H1 (cell line): Measurements from ENCODE around the gene SERTAD2. TPM values are rescaled to one million over a fixed set of nuclear protein-coding genes. Genes with fewer than 3 reads are reported as not detected.

ENCODE experiments used
- ASH2L ChIP-seq: fragments of 200-600, 300-600 bp; sonication (generic); IDR thresholded peaks from one replicate; pipeline ENCODE4 v1.7.1; 2017; ENCODE audit warnings: low read length
- ATF2 ChIP-seq: IDR thresholded peaks from 2 replicates; pipeline ENCODE4 v1.6.1; 2012; ENCODE audit warnings: low read length, inconsistent platforms
- ATF3 ChIP-seq: IDR thresholded peaks from 2 replicates; pipeline ENCODE4 v1.6.1; 2011; ENCODE audit warnings: low read depth, mild to moderate bottlenecking, low read length; ENCODE audit not compliant: insufficient read depth
- BRCA1 ChIP-seq: IDR thresholded peaks from 2 replicates; pipeline ENCODE4 v1.6.1; 2012; ENCODE audit warnings: low read depth, low read length, improper control_type of control experiment
- CTCF ChIP-seq, 3 experiments: IDR thresholded peaks; 1 replicate in 2 of 3; 2 replicates in 1 of 3; pipeline versions ENCODE4 v1.5.1 to v1.6.1; 2011; ENCODE audit warnings: low read length in 3 of 3, mild to moderate bottlenecking in 3 of 3, inconsistent platforms in 2 of 3, low read depth in 1 of 3, moderate library complexity in 1 of 3; ENCODE audit not compliant: insufficient read depth in 1 of 3; ENCODE audit errors: control extremely low read depth in 1 of 3
- JUN ChIP-seq: IDR thresholded peaks from 2 replicates; pipeline ENCODE4 v1.6.1; 2011; ENCODE audit warnings: low read depth, mild to moderate bottlenecking, improper control_type of control experiment, low read length
- JUND ChIP-seq: IDR thresholded peaks from 2 replicates; pipeline ENCODE4 v1.6.1; 2011; ENCODE audit warnings: mild to moderate bottlenecking, improper control_type of control experiment, low read length
- KDM1A ChIP-seq: fragments of 200-600, 300-600 bp; sonication (generic); IDR thresholded peaks from 2 replicates; pipeline ENCODE4 v1.7.1; 2016; ENCODE audit warnings: mild to moderate bottlenecking, low read length, borderline replicate concordance
- KDM5A ChIP-seq: fragments of 200-600 bp; IDR thresholded peaks from 2 replicates; pipeline ENCODE4 v1.7.1; 2012; ENCODE audit warnings: mild to moderate bottlenecking, low read length, inconsistent platforms, mixed read lengths
- MAFK ChIP-seq: IDR thresholded peaks from 2 replicates; pipeline ENCODE4 v1.6.1; 2012; ENCODE audit warnings: low read depth, mild to moderate bottlenecking, improper control_type of control experiment, low read length
- POU5F1 ChIP-seq: IDR thresholded peaks from 2 replicates; pipeline ENCODE4 v1.6.1; 2011; ENCODE audit warnings: low read depth, mild to moderate bottlenecking, low read length, moderate library complexity
- RFX5 ChIP-seq: IDR thresholded peaks from 2 replicates; pipeline ENCODE4 v1.6.1; 2011; ENCODE audit warnings: low read depth, low read length, improper control_type of control experiment, borderline replicate concordance
- RNF2 ChIP-seq: fragments of 200-900, 300-1000 bp; sonication (generic); IDR thresholded peaks from 2 replicates; pipeline ENCODE4 v1.7.1; 2016; ENCODE audit warnings: borderline replicate concordance, low read depth, mild to moderate bottlenecking, antibody characterized with exemption, low read length; ENCODE audit not compliant: poor library complexity, severe bottlenecking; ENCODE audit errors: missing control alignments
- SIN3A ChIP-seq, 2 experiments: IDR thresholded peaks in 1 of 2; conservative IDR thresholded peaks in 1 of 2; 2 replicates each; pipeline ENCODE4 v1.6.1; 2011 to 2012; ENCODE audit warnings: low read length in 2 of 2, improper control_type of control experiment in 1 of 2, low read depth in 1 of 2, mild to moderate bottlenecking in 1 of 2
- SP1 ChIP-seq: IDR thresholded peaks from 2 replicates; pipeline ENCODE4 v1.6.1; 2011; ENCODE audit warnings: low read depth, low read length
- SUZ12 ChIP-seq: fragments of 200-600 bp; sonication (generic); IDR thresholded peaks from 2 replicates; pipeline ENCODE4 v1.6.1; 2012; ENCODE audit warnings: mild to moderate bottlenecking, inconsistent platforms, low read length, moderate library complexity, mixed read lengths
- YY1 ChIP-seq: IDR thresholded peaks from 2 replicates; pipeline ENCODE4 v1.6.1; 2011; ENCODE audit warnings: low read depth, mild to moderate bottlenecking, low read length
- ZNF274 ChIP-seq: IDR thresholded peaks from 2 replicates; pipeline ENCODE4 v1.7.0; 2012; ENCODE audit warnings: low read length, borderline replicate concordance; ENCODE audit errors: extremely low read depth
- polyA plus RNA-seq, 7 experiments: library from polyadenylated mRNA; depleted of rRNA in 3 of 7; stranded (reverse) in 5 of 7; unstranded in 2 of 7; fragments of >200 nt in 5 of 7; fragments of 200-250 nt in 2 of 7; gene quantifications; 1 replicate in 5 of 7; 2 replicates in 1 of 7; 4 replicates in 1 of 7; pipeline versions ENCODE4 v1.2.1 to v1.2.3, GENCODE V29; 2011 to 2013; ENCODE audit warnings: missing spikeins in 2 of 7, mixed read lengths in 2 of 7
- total RNA-seq: library from RNA; stranded (reverse); fragmentation: NEBNext Ultra II Directional; extraction: Animal tissue kit (Norgen Biotek cat#: 25700); gene quantifications from 2 replicates; pipeline ENCODE4 v1.2.1, GENCODE V29; 2021

Gene SERTAD2
- total and polyA plus RNA-seq, 2 of the 8 experiments (the other 6 are each of a cell fraction or from before 2014, with no cell fraction given): 2.9 to 4.5 TPM

DNA sequence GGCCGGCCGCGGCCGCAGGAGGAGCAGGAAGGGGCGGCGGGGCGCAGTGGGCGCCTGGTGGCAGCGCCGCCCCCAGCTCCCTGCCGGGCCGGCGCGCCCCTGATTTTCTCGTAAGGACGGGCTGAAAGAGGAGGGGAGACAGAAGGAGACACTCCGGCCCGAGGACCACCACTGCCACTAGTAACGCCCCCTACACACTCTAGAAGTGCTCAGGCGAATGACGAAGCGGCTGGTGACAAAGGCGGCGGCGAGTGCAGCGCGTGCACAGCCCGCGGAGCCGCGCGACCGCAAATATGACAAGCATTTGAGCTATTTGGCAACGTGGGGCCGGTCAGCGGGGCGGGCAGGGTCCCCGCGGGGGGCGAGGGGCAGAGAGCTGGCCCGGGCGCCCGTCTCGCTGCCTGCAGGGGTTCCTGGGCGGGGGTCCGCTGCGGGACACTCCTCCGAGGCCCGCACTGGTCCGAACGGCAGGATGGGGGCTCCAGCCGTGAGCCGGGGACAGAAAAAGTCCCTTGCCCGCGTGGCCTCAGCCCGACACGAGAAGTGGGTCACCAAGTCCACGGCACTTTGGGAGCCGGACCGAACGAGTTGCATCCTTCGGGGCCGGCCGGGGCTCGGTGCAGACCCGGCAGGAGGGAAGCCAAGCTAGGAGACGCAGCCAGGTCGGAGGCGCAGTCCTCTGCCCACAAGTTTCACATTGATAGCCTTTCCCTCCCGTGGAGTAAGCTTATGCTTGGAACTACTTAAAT lies 524 bp upstream of the SERTAD2 start (continued):
- no peak for TF ChIP-seq JUND
- no peak for TF ChIP-seq KDM1A
- no peak for TF ChIP-seq POU5F1
- no peak for TF ChIP-seq MAFK
- TF ChIP-seq SIN3A (conservative IDR thresholded peaks at IDR 0.05 in 1 of 2, IDR thresholded peaks at IDR 0.05 in 1 of 2; ENCODE audit: low read depth in 1 of 2, low read length in 2 of 2): 0 out of 4 replicates have a peak, but pooled peaks have one; percentile 27 to 48
- no peak for TF ChIP-seq SP1
- no peak for TF ChIP-seq BRCA1
- no peak for TF ChIP-seq KDM5A
- TF ChIP-seq JUN: no peak
- no peak for TF ChIP-seq ATF2
- no peak for TF ChIP-seq RFX5
- peak; percentile 79 for TF ChIP-seq ASH2L
- TF ChIP-seq RNF2: no peak
- TF ChIP-seq ZNF274: no peak
- TF ChIP-seq ATF3: no peak
- no peak for TF ChIP-seq CTCF (IDR thresholded peaks at IDR 0.05; ENCODE audit: control extremely low read depth in 1 of 3, insufficient read depth in 1 of 3, low read depth in 1 of 3, low read length in 3 of 3)
- TF ChIP-seq SUZ12: 0 out of 2 replicates have a peak, but pooled peaks have one; percentile 36
- no peak for TF ChIP-seq YY1
